H9 (cell line): ENCODE measurements around the gene LIF. TPM values are rescaled to one million over a fixed set of nuclear protein-coding genes. Genes with fewer than 3 reads are reported as not detected.
A peak's percentile ranks its signal among the peaks of the same experiment; 100 is the strongest.

Source experiments
- DNase-seq: peaks from one replicate; pipeline ENCODE4 v3.0.0-alpha.2; 2017
- H2AFZ ChIP-seq: one replicate; pipeline ENCODE4 v1.6.1; 2013; ENCODE audit warnings: mild to moderate bottlenecking, low read length, control low read depth, moderate library complexity
- H2AK5ac ChIP-seq: 2 replicates; pipeline ENCODE4 v1.6.1; 2013; ENCODE audit warnings: low read length, control low read depth, mixed read lengths; ENCODE audit not compliant: insufficient read length
- H2BK120ac ChIP-seq: one replicate; pipeline ENCODE4 v1.6.1; 2013; ENCODE audit warnings: low read depth, mild to moderate bottlenecking, low read length, control low read depth, inconsistent platforms; ENCODE audit not compliant: poor library complexity, severe bottlenecking
- H2BK12ac ChIP-seq: 2 replicates; pipeline ENCODE4 v1.6.1; 2013; ENCODE audit warnings: low read length, control low read depth, mixed read lengths, low read depth; ENCODE audit not compliant: insufficient read length
- H2BK15ac ChIP-seq: 2 replicates; pipeline ENCODE4 v1.6.1; 2013; ENCODE audit warnings: low read depth, low read length, control low read depth
- H2BK20ac ChIP-seq: one replicate; pipeline ENCODE4 v1.6.1; 2013; ENCODE audit warnings: low read depth, mild to moderate bottlenecking, low read length, control low read depth, inconsistent platforms; ENCODE audit not compliant: poor library complexity, severe bottlenecking
- H2BK5ac ChIP-seq: 2 replicates; pipeline ENCODE4 v1.6.1; 2013; ENCODE audit warnings: low read length, control low read depth, mixed read lengths; ENCODE audit not compliant: insufficient read length
- H3K14ac ChIP-seq: 2 replicates; pipeline ENCODE4 v1.6.1; 2013; ENCODE audit warnings: low read length, control low read depth; ENCODE audit not compliant: insufficient read depth
- H3K18ac ChIP-seq: 2 replicates; pipeline ENCODE4 v1.6.1; 2013; ENCODE audit warnings: low read depth, mild to moderate bottlenecking, mixed read lengths, low read length, control low read depth; ENCODE audit not compliant: insufficient read length
- H3K23ac ChIP-seq: 2 replicates; pipeline ENCODE4 v1.6.1; 2013; ENCODE audit warnings: low read length, control low read depth, mixed read lengths, low read depth; ENCODE audit not compliant: insufficient read length
- H3K23me2 ChIP-seq: 2 replicates; pipeline ENCODE4 v1.6.1; 2013; ENCODE audit warnings: low read depth, mild to moderate bottlenecking, mixed read lengths, low read length, control low read depth; ENCODE audit not compliant: insufficient read length, poor library complexity, severe bottlenecking
- H3K27ac ChIP-seq: 2 replicates; pipeline ENCODE4 v1.5.1; 2013; ENCODE audit warnings: low read length, control low read depth, mixed read lengths, low read depth; ENCODE audit not compliant: insufficient read length
- H3K27me3 ChIP-seq: 2 replicates; pipeline ENCODE4 v1.6.1; 2013; ENCODE audit warnings: low read length, control low read depth, inconsistent platforms; ENCODE audit not compliant: insufficient read depth
- H3K4ac ChIP-seq: 2 replicates; pipeline ENCODE4 v1.6.1; 2013; ENCODE audit warnings: low read depth, mild to moderate bottlenecking, control low read depth, inconsistent platforms, low read length, moderate library complexity
- H3K4me1 ChIP-seq: 2 replicates; pipeline ENCODE4 v1.6.1; 2013; ENCODE audit warnings: low read length, control low read depth, inconsistent platforms; ENCODE audit not compliant: insufficient read depth
- H3K4me2 ChIP-seq: 2 replicates; pipeline ENCODE4 v1.6.1; 2013; ENCODE audit warnings: low read length, control low read depth, mixed read lengths; ENCODE audit not compliant: insufficient read length, insufficient read depth
- H3K56ac ChIP-seq: 2 replicates; pipeline ENCODE4 v1.6.1; 2013; ENCODE audit warnings: low read depth, mild to moderate bottlenecking, mixed read lengths, low read length, control low read depth; ENCODE audit not compliant: insufficient read length
- H3K79me1 ChIP-seq: 2 replicates; pipeline ENCODE4 v1.6.1; 2013; ENCODE audit warnings: low read depth, mild to moderate bottlenecking, moderate library complexity, low read length, control low read depth, inconsistent platforms; ENCODE audit not compliant: insufficient read depth, poor library complexity, severe bottlenecking
- H3K79me2 ChIP-seq: 2 replicates; pipeline ENCODE4 v1.6.1; 2013; ENCODE audit warnings: low read length, control low read depth, inconsistent platforms; ENCODE audit not compliant: insufficient read depth
- H3K9ac ChIP-seq: 2 replicates; pipeline ENCODE4 v1.6.1; 2013; ENCODE audit warnings: low read length, control low read depth, mixed read lengths; ENCODE audit not compliant: insufficient read length; ENCODE audit errors: extremely low read depth
- H3K9me3 ChIP-seq: one replicate; pipeline ENCODE4 v1.6.1; 2013; ENCODE audit warnings: low read depth, low read length, inconsistent platforms; ENCODE audit not compliant: control insufficient read depth
- H3T11ph ChIP-seq: one replicate; pipeline ENCODE4 v1.6.1; 2013; ENCODE audit warnings: mild to moderate bottlenecking, low read length, control low read depth, inconsistent platforms
- H4K20me1 ChIP-seq: one replicate; pipeline ENCODE4 v1.6.1; 2013; ENCODE audit not compliant: control insufficient read depth, insufficient read length, insufficient read depth
- H4K5ac ChIP-seq: 2 replicates; pipeline ENCODE4 v1.6.1; 2013; ENCODE audit warnings: low read depth, mild to moderate bottlenecking, mixed read lengths, low read length, control low read depth; ENCODE audit not compliant: insufficient read length
- H4K8ac ChIP-seq: replicated peaks from 2 replicates; pipeline ENCODE4 v1.6.1; 2013; ENCODE audit warnings: low read length, control low read depth, mixed read lengths, low read depth; ENCODE audit not compliant: insufficient read length
- H4K91ac ChIP-seq: 2 replicates; pipeline ENCODE4 v1.6.1; 2013; ENCODE audit warnings: low read depth, mild to moderate bottlenecking, moderate library complexity, mixed read lengths, low read length, control low read depth; ENCODE audit not compliant: insufficient read length
- H3K27ac Mint-ChIP-seq, 3 experiments: 2 replicates in 2 of 3; 3 replicates in 1 of 3; pipeline ENCODE4 v1.8.0; 2020 to 2021; ENCODE audit warnings: mixed read lengths in 3 of 3, mild to moderate bottlenecking in 1 of 3, moderate library complexity in 1 of 3
- H3K27me3 Mint-ChIP-seq: 2 replicates; pipeline ENCODE4 v1.8.0; 2021; ENCODE audit warnings: low read depth, mild to moderate bottlenecking, moderate library complexity, mixed read lengths
- H3K36me3 Mint-ChIP-seq, 3 experiments: 2 replicates in 2 of 3; 3 replicates in 1 of 3; pipeline ENCODE4 v1.8.0; 2020 to 2021; ENCODE audit warnings: low read depth in 3 of 3, mixed read lengths in 3 of 3; ENCODE audit not compliant: insufficient read depth in 1 of 3
- H3K4me1 Mint-ChIP-seq, 2 experiments: 2 replicates each; pipeline ENCODE4 v1.8.0; 2020; ENCODE audit warnings: mixed read lengths in 2 of 2
- H3K4me3 Mint-ChIP-seq, 2 experiments: 2 replicates in 1 of 2; 3 replicates in 1 of 2; pipeline ENCODE4 v1.8.0; 2020 to 2021; ENCODE audit warnings: mild to moderate bottlenecking in 2 of 2, mixed read lengths in 2 of 2, moderate library complexity in 1 of 2
- H3K9me3 Mint-ChIP-seq, 2 experiments: 2 replicates in 1 of 2; 3 replicates in 1 of 2; pipeline ENCODE4 v1.8.0; 2020; ENCODE audit warnings: mild to moderate bottlenecking in 2 of 2, mixed read lengths in 2 of 2, moderate library complexity in 1 of 2
- CTCF ChIP-seq: fragments of 200-600 bp; sonication (generic); conservative IDR thresholded peaks from 3 replicates; pipeline ENCODE4 v1.8.0; 2021; ENCODE audit warnings: antibody characterized with exemption, mild to moderate bottlenecking
- WGBS: extraction: QIAGEN DNeasy Blood & Tissue Kit; methylation state at CpG from one replicate; pipeline ENCODE4 v1.1.7; 2013; ENCODE audit warnings: missing lambda C conversion rate, low lambda C conversion rate, mixed read lengths; ENCODE audit not compliant: insufficient read length; ENCODE audit errors: extremely low coverage; 5-methylcytosine and 5-hydroxymethylcytosine counted together
- total RNA-seq: library from RNA; stranded (reverse); gene quantifications from 2 replicates; pipeline ENCODE4 v1.2.1, GENCODE V29; 2021

The LIF gene
- total RNA-seq, 1 experiment from 2014 or later, result 6.1 TPM

GRCh38 chr22:30244641-30245040, 1.9 kb downstream of the LIF start:
- Mint-ChIP-seq H3K36me3 (peaks cover 0 to 20% (median 7%) of the 10 kb centered on the region in 3 experiments; a peak in 4 of 7 replicates), H3K27me3 (peaks cover 9% of the 10 kb centered on the region), H3K9me3 (no peaks in the 10 kb centered on the region), H3K4me3 (peak overlapping the region in 1 of 2 experiments; percentile 27; a peak in 2 of 5 replicates), H3K4me1 (peaks cover 28 to 31% of the 10 kb centered on the region in 2 experiments), H3K27ac (no peak overlapping the region)
- no peak overlapping the region for H2BK5ac ChIP-seq
- H3K14ac ChIP-seq, result no peak overlapping the region
- no peak overlapping the region for H2BK12ac ChIP-seq
- no peak overlapping the region for H2BK20ac ChIP-seq
- no peak overlapping the region for H4K91ac ChIP-seq
- WGBS, result no CpG with 5 or more reads among the region's 5 CpGs
- no peak overlapping the region for H4K8ac ChIP-seq
- no peak overlapping the region for H3K9ac ChIP-seq
- TF ChIP-seq CTCF, result no peak
- H2AFZ ChIP-seq, result no peak overlapping the region
- no peak overlapping the region for H3T11ph ChIP-seq
- no peaks in the 10 kb centered on the region for H3K79me2 ChIP-seq
- no peak overlapping the region for H3K56ac ChIP-seq
- H3K4ac ChIP-seq, result no peak overlapping the region
- H3K27ac ChIP-seq, result no peak overlapping the region
- no peaks in the 10 kb centered on the region for H3K27me3 ChIP-seq
- no peak overlapping the region for H2BK120ac ChIP-seq
- peaks cover 3% of the 10 kb centered on the region for H4K20me1 ChIP-seq
- no peak overlapping the region for H3K23ac ChIP-seq
- no peaks in the 10 kb centered on the region for H3K9me3 ChIP-seq
- H4K5ac ChIP-seq, result no peak overlapping the region
- no peak overlapping the region for H3K18ac ChIP-seq
- peaks cover 9% of the 10 kb centered on the region for H3K23me2 ChIP-seq
- H3K4me1 ChIP-seq, result no peaks in the 10 kb centered on the region
- H2AK5ac ChIP-seq, result no peak overlapping the region
- H3K79me1 ChIP-seq, result no peaks in the 10 kb centered on the region
- H3K4me2 ChIP-seq, result peak overlapping the region; percentile 78
- no peak overlapping the region for H2BK15ac ChIP-seq
- no peak for DNase-seq
